22Rv1 (cell line): Measurements from ENCODE around the gene SLC38A1.

Experiments used
- CTCF ChIP-seq: fragments of 450-650 bp; IDR thresholded peaks from 2 replicates; pipeline ENCODE4 v1.5.1; 2017; ENCODE audit warnings: mild to moderate bottlenecking
- ZFX ChIP-seq: fragments of 450-650 bp; IDR thresholded peaks from 2 replicates; pipeline ENCODE4 v1.6.1; 2017; ENCODE audit warnings: antibody characterized with exemption, borderline replicate concordance

- TF ChIP-seq CTCF (no peak), ZFX (no peak)
Observed at GRCh38 chr12:46149079-46149464, 119.8 kb downstream of the SLC38A1 start.
